ENCODE measurements around the gene STAB2. TPM values are rescaled to one million over a fixed set of nuclear protein-coding genes. Genes with fewer than 3 reads are reported as not detected.

The STAB2 gene
- total and polyA plus RNA-seq, 2 of the 8 experiments (the other 6 are each of a cell fraction or from before 2014, with no cell fraction given), result not detected

DNA sequence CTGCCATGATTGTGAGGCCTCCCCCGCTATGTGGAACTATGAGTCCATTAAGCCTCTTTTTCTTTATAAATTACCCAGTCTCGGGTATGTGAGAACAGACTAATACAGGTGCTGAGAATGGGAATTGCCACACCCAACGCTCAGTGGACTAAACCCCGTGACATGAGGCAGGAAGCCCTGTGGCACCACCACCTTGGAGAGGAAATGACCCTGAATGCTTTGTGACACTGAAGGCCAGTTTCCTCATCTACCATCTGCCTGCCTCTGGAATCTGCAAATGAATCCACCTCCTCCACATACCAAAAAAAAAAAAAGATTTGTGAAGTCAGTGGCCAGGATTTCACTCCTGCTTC, 212.4 kb downstream of the STAB2 start:
- DNase-seq (ENCODE audit: low read depth in 1 of 2, low spot score in 2 of 2) (no peak), FAIRE-seq (no peak)
- H3K56ac ChIP-seq (replicated peaks; ENCODE audit: insufficient read length, low read depth, low read length), result no peak overlapping the region
- no peaks in the 10 kb centered on the region for H3K23me2 ChIP-seq (ENCODE audit: low read depth, low read length)
- H3K9ac ChIP-seq (replicated peaks in 1 of 4; ENCODE audit: extremely low read depth in 1 of 4, low read depth in 3 of 4, low read length in 3 of 4), result no peak overlapping the region
- no peak overlapping the region for H3K4ac ChIP-seq (replicated peaks; ENCODE audit: insufficient read length, low read depth, low read length)
- peak overlapping the region; percentile 40; the same call in 1 of the 2 replicates for H2BK15ac ChIP-seq (ENCODE audit: low read length)
- H3K36me3 ChIP-seq (ENCODE audit: control insufficient read depth in 2 of 4, insufficient read depth in 4 of 4, low read length in 3 of 4), result peaks cover 0 to 10% (median 1%) of the 10 kb centered on the region in 4 experiments; a peak in 4 of 8 replicates
- no peak overlapping the region for H4K5ac ChIP-seq (ENCODE audit: insufficient read length, low read depth, low read length)
- no peak overlapping the region for H2AK5ac ChIP-seq (ENCODE audit: low read depth, low read length)
- H3K9me3 ChIP-seq (ENCODE audit: insufficient read depth in 2 of 2, low read depth in 1 of 2, low read length in 1 of 2), result no peaks in the 10 kb centered on the region
- no peak overlapping the region for H3K4me3 ChIP-seq (ENCODE audit: extremely low read depth in 1 of 4, insufficient read depth in 2 of 4, low read depth in 3 of 4, low read length in 4 of 4)
- CTCF ChIA-PET (ENCODE audit: partially characterized antibody), result no interaction called here
- WGBS, 2 experiments (ENCODE audit: extremely low coverage in 1 of 2, insufficient coverage in 1 of 2, insufficient read length in 1 of 2, insufficient replicate concordance in 2 of 2, low coverage in 1 of 2, low lambda C conversion rate in 2 of 2, missing lambda C conversion rate in 1 of 2), result 93% methylated on average over 4 of the region's 4 CpGs; no CpG with 5 or more reads in 1 of the 2 experiments
- TF ChIP-seq, protein P1, sequence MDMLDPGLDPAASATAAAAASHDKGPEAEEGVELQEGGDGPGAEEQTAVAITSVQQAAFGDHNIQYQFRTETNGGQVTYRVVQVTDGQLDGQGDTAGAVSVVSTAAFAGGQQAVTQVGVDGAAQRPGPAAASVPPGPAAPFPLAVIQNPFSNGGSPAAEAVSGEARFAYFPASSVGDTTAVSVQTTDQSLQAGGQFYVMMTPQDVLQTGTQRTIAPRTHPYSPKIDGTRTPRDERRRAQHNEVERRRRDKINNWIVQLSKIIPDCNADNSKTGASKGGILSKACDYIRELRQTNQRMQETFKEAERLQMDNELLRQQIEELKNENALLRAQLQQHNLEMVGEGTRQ (IDR thresholded peaks at IDR 0.05; ENCODE audit: low read length), result no peak
- TF ChIP-seq BCL11A (IDR thresholded peaks at IDR 0.05; ENCODE audit: low read depth in 2 of 2, low read length in 2 of 2) (no peak), TEAD4 (IDR thresholded peaks at IDR 0.05; ENCODE audit: low read depth, low read length) (no peak), GTF2F1 (IDR thresholded peaks at IDR 0.05; ENCODE audit: borderline replicate concordance, low read depth, low read length) (no peak), RBBP5 (IDR thresholded peaks at IDR 0.05; ENCODE audit: borderline replicate concordance, low read depth, low read length) (no peak), BRCA1 (IDR thresholded peaks at IDR 0.05; ENCODE audit: low read depth, low read length) (no peak), PHF8 (conservative IDR thresholded peaks at IDR 0.05; ENCODE audit: low read depth, low read length) (no peak), SIN3A (conservative IDR thresholded peaks at IDR 0.05 in 1 of 2, IDR thresholded peaks at IDR 0.05 in 1 of 2; ENCODE audit: low read depth in 1 of 2, low read length in 2 of 2) (no peak)
- POLR2A ChIA-PET (ENCODE audit: partially characterized antibody), result no interaction called here
- H3K4me2 ChIP-seq (ENCODE audit: insufficient read depth in 1 of 2, low read depth in 2 of 2, low read length in 2 of 2), result no peak overlapping the region
- no peaks in the 10 kb centered on the region for H3K79me2 ChIP-seq (ENCODE audit: control insufficient read depth in 1 of 2, insufficient read depth in 2 of 2, low read length in 2 of 2)
- H3K27me3 ChIP-seq (replicated peaks in 1 of 4; ENCODE audit: control insufficient read depth in 3 of 4, extremely low read depth in 1 of 4, insufficient read depth in 3 of 4, low read length in 3 of 4), result no peaks in the 10 kb centered on the region
- H4K91ac ChIP-seq (replicated peaks; ENCODE audit: insufficient read length, low read length), result no peak overlapping the region
- peaks cover 0 to 3% of the 10 kb centered on the region in 2 experiments for H4K20me1 ChIP-seq (replicated peaks in 1 of 2; ENCODE audit: control insufficient read depth in 1 of 2, insufficient read depth in 2 of 2, low read length in 2 of 2)
- peaks cover 0 to 8% (median 2%) of the 10 kb centered on the region in 4 experiments; a peak in 4 of 7 replicates for H3K4me1 ChIP-seq (replicated peaks in 1 of 4; ENCODE audit: control insufficient read depth in 3 of 4, insufficient read depth in 4 of 4, low read length in 3 of 4)
- H3K14ac ChIP-seq (ENCODE audit: insufficient read length), result no peak overlapping the region
- H3K27ac ChIP-seq (ENCODE audit: low read depth, low read length), result no peak overlapping the region
- H3K23ac ChIP-seq (ENCODE audit: insufficient read length), result no peak overlapping the region
- no peak overlapping the region; the same call in 1 of the 2 replicates for H2BK12ac ChIP-seq (ENCODE audit: low read depth, low read length)
- no peak overlapping the region for H2BK5ac ChIP-seq (ENCODE audit: low read depth, low read length)
- no peak overlapping the region for H3K18ac ChIP-seq (ENCODE audit: extremely low read depth, low read length)
- no peak overlapping the region for H2BK20ac ChIP-seq (ENCODE audit: low read length)
- no peak overlapping the region for H2AFZ ChIP-seq (ENCODE audit: low read length)
- H3K79me1 ChIP-seq (ENCODE audit: low read depth, low read length), result no peaks in the 10 kb centered on the region
- H4K8ac ChIP-seq (ENCODE audit: extremely low read depth, insufficient read depth, low read length), result no peak overlapping the region
- no peak overlapping the region for H2BK120ac ChIP-seq (replicated peaks; ENCODE audit: low read depth, low read length)
